IMR-90 (cell line): ENCODE data around the gene THADA. TPM values are rescaled to one million over a fixed set of nuclear protein-coding genes. Genes with fewer than 3 reads are reported as not detected.

ENCODE experiments used
- MXI1 ChIP-seq: IDR thresholded peaks from 2 replicates; pipeline ENCODE4 v1.6.1; 2012; ENCODE audit warnings: low read depth, mild to moderate bottlenecking, low read length, moderate library complexity, borderline replicate concordance
- NFE2L2 ChIP-seq: fragments of 150-350 bp; IDR thresholded peaks from 2 replicates; pipeline ENCODE4 v1.6.1; 2016; ENCODE audit warnings: low read depth, mild to moderate bottlenecking, low read length
- SMC3 ChIP-seq: fragments of 150-350 bp; IDR thresholded peaks from 2 replicates; pipeline ENCODE4 v1.6.1; 2016; ENCODE audit warnings: low read depth, mild to moderate bottlenecking, antibody characterized with exemption, low read length, moderate library complexity
- polyA plus RNA-seq, 3 experiments: library from polyadenylated mRNA; depleted of rRNA; stranded (reverse); fragments of >200 nt; gene quantifications; 2 replicates each; pipeline ENCODE4 v1.2.3, GENCODE V29; 2012; ENCODE audit warnings: low replicate concordance in 1 of 3
- total RNA-seq: library from RNA; depleted of rRNA; stranded (reverse); fragments of >200 nt; gene quantifications from 2 replicates; pipeline ENCODE4 v1.2.3, GENCODE V29; 2012

THADA gene
- total and polyA plus RNA-seq, 2 of the 4 experiments (the other 2 are of a cell fraction): 10.5 to 21.3 TPM

- no peak for TF ChIP-seq SMC3
- no peak for TF ChIP-seq NFE2L2
- 0 out of 2 replicates have a peak, but pooled peaks have one; percentile 57 for TF ChIP-seq MXI1
Observed at GRCh38 chr2:43225788-43226557, 369.9 kb downstream of the THADA start (continued).
